Measurements from ENCODE around the gene HLA-DOB. TPM values are rescaled to one million over a fixed set of nuclear protein-coding genes. Genes with fewer than 3 reads are reported as not detected.

Gene HLA-DOB
- polyA plus RNA-seq, 1 donor from 2014 or later = not detected

GRCh38 chr6:32796848-32797776 lies 19.7 kb downstream of the HLA-DOB start:
- Histone ChIP-seq H3F3A (ENCODE audit: insufficient read depth, low read length, poor library complexity, severe bottlenecking) (no peaks in the 10 kb centered on the region), H3K36me3 (ENCODE audit: insufficient read depth, low read length) (no peaks in the 10 kb centered on the region), H3K4me3 (ENCODE audit: low read length) (no peak overlapping the region), H3K27ac (ENCODE audit: low read length) (no peak overlapping the region), H3K9me2 (ENCODE audit: insufficient read depth, low read length) (no peaks in the 10 kb centered on the region), H2AFZ (ENCODE audit: low read depth, low read length) (no peak overlapping the region), H3K4me2 (ENCODE audit: low read length) (no peak overlapping the region), H3K79me2 (replicated peaks; ENCODE audit: insufficient read depth, low read length) (no peaks in the 10 kb centered on the region), H4K20me1 (ENCODE audit: insufficient read depth) (no peaks in the 10 kb centered on the region), H3K27me3 (ENCODE audit: insufficient read depth, low read depth, low read length) (no peaks in the 10 kb centered on the region), H3K9me3 (ENCODE audit: low read length) (no peaks in the 10 kb centered on the region), H3K9ac (ENCODE audit: low read length) (no peak overlapping the region)
- TF ChIP-seq REST (IDR thresholded peaks at IDR 0.05; ENCODE audit: borderline replicate concordance) (no peak), RAD21 (conservative IDR thresholded peaks at IDR 0.05) (peak; percentile 88), EP300 (conservative IDR thresholded peaks at IDR 0.05; ENCODE audit: poor library complexity, severe bottlenecking) (no peak), MXI1 (conservative IDR thresholded peaks at IDR 0.05; ENCODE audit: poor library complexity, severe bottlenecking) (no peak), EZH2 (IDR thresholded peaks at IDR 0.05; ENCODE audit: borderline replicate concordance, insufficient read depth, low read length, poor library complexity, severe bottlenecking) (no peak), SMC3 (conservative IDR thresholded peaks at IDR 0.05; ENCODE audit: poor library complexity) (peak; percentile 90), POLR2AphosphoS5 (IDR thresholded peaks at IDR 0.05) (no peak)
- TF ChIP-seq, protein P1, sequence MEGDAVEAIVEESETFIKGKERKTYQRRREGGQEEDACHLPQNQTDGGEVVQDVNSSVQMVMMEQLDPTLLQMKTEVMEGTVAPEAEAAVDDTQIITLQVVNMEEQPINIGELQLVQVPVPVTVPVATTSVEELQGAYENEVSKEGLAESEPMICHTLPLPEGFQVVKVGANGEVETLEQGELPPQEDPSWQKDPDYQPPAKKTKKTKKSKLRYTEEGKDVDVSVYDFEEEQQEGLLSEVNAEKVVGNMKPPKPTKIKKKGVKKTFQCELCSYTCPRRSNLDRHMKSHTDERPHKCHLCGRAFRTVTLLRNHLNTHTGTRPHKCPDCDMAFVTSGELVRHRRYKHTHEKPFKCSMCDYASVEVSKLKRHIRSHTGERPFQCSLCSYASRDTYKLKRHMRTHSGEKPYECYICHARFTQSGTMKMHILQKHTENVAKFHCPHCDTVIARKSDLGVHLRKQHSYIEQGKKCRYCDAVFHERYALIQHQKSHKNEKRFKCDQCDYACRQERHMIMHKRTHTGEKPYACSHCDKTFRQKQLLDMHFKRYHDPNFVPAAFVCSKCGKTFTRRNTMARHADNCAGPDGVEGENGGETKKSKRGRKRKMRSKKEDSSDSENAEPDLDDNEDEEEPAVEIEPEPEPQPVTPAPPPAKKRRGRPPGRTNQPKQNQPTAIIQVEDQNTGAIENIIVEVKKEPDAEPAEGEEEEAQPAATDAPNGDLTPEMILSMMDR (IDR thresholded peaks at IDR 0.05; ENCODE audit: poor library complexity, severe bottlenecking) = peak; percentile 86

DNA sequence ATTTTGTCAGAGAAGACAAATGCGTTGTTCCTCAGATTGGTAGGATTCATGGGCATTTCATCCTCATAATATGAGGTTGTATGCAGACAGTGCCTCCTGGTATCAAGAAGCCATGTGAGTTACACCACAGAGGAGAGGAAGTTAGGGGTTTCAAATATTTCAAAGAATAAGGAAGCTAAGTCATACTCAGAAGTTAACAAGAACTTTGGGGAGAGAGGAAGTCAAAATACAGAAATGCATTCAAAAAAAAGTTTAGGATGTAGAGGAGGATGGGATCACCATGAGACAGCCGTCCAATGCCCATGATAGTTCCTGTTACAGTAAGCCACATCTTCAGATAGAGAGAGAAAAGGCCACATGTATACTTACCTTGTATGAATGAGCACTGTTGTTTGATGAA lies 22.3 kb downstream of the HLA-DOB start:
- H3K27ac ChIP-seq (ENCODE audit: low read length) = no peak overlapping the region
- H3K27me3 ChIP-seq (ENCODE audit: insufficient read depth, low read depth, low read length) = no peaks in the 10 kb centered on the region
- H3K4me2 ChIP-seq (ENCODE audit: low read length) = no peak overlapping the region
- no peaks in the 10 kb centered on the region for H3K9me2 ChIP-seq (ENCODE audit: insufficient read depth, low read length)
- no peaks in the 10 kb centered on the region for H3K9me3 ChIP-seq (ENCODE audit: low read length)
- no peaks in the 10 kb centered on the region for H4K20me1 ChIP-seq (ENCODE audit: insufficient read depth)
- H2AFZ ChIP-seq (ENCODE audit: low read depth, low read length) = no peak overlapping the region
- no peak overlapping the region for H3K9ac ChIP-seq (ENCODE audit: low read length)
- no peaks in the 10 kb centered on the region for H3K36me3 ChIP-seq (ENCODE audit: insufficient read depth, low read length)
- H3F3A ChIP-seq (ENCODE audit: insufficient read depth, low read length, poor library complexity, severe bottlenecking) = no peaks in the 10 kb centered on the region
- TF ChIP-seq RAD21 (conservative IDR thresholded peaks at IDR 0.05) (no peak), EZH2 (IDR thresholded peaks at IDR 0.05; ENCODE audit: borderline replicate concordance, insufficient read depth, low read length, poor library complexity, severe bottlenecking) (no peak), SMC3 (conservative IDR thresholded peaks at IDR 0.05; ENCODE audit: poor library complexity) (no peak), REST (IDR thresholded peaks at IDR 0.05; ENCODE audit: borderline replicate concordance) (no peak), POLR2AphosphoS5 (IDR thresholded peaks at IDR 0.05) (no peak), MXI1 (conservative IDR thresholded peaks at IDR 0.05; ENCODE audit: poor library complexity, severe bottlenecking) (no peak), TAF1 (IDR thresholded peaks at IDR 0.05; ENCODE audit: low read depth) (no peak), EP300 (conservative IDR thresholded peaks at IDR 0.05; ENCODE audit: poor library complexity, severe bottlenecking) (no peak)
- TF ChIP-seq, protein P1 (IDR thresholded peaks at IDR 0.05; ENCODE audit: poor library complexity, severe bottlenecking) = no peak
- no peaks in the 10 kb centered on the region for H3K79me2 ChIP-seq (replicated peaks; ENCODE audit: insufficient read depth, low read length)
- H3K4me3 ChIP-seq (ENCODE audit: low read length) = no peak overlapping the region

Measured in neural cell (in vitro differentiated cells).